WI38 (cell line): ENCODE data around the gene LPIN1.
A peak's percentile ranks its signal among the peaks of the same experiment; 100 is the strongest.

Experiments used
- H3K4me3 ChIP-seq: 2 replicates; pipeline ENCODE4 v1.5.1; 2011; ENCODE audit warnings: low read depth, mild to moderate bottlenecking, control low read depth, low read length
- TF ChIP-seq, protein P1 (sequence below): IDR thresholded peaks from 2 replicates; pipeline ENCODE4 v1.5.1; 2012; ENCODE audit warnings: low read depth, mild to moderate bottlenecking, control low read depth, low read length

Gene LPIN1

DNA sequence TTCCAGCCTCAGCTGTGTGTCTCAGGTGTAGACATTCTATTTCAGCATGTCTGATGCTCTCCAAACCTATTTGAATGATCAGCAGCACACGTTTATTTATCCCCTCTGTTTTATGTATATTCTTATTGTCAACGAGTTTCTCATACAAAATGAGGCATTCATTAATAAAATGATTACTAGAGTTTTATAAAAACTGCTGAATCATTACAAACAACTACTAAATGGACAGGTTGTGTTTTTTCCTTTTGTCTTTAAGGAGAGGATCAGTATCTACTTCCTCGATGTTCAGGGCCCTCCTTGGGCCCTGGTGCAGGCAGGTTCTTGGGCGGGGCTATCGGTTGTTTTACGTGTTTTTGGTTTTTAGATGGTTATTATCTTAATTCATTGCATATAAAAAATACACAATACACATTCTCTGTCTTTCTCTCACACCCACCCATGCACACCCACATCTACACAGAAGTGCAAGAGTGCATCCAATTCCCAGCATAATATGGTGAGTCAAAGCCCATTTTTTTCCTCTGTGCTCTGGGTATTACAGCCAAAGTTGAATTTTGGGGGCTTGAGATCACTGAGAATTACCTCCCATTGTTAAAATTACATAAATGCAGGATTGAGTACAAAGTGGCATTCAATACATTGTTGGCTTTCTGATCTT is 24.2 kb downstream of the LPIN1 start:
- TF ChIP-seq, protein P1, sequence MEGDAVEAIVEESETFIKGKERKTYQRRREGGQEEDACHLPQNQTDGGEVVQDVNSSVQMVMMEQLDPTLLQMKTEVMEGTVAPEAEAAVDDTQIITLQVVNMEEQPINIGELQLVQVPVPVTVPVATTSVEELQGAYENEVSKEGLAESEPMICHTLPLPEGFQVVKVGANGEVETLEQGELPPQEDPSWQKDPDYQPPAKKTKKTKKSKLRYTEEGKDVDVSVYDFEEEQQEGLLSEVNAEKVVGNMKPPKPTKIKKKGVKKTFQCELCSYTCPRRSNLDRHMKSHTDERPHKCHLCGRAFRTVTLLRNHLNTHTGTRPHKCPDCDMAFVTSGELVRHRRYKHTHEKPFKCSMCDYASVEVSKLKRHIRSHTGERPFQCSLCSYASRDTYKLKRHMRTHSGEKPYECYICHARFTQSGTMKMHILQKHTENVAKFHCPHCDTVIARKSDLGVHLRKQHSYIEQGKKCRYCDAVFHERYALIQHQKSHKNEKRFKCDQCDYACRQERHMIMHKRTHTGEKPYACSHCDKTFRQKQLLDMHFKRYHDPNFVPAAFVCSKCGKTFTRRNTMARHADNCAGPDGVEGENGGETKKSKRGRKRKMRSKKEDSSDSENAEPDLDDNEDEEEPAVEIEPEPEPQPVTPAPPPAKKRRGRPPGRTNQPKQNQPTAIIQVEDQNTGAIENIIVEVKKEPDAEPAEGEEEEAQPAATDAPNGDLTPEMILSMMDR = no peak
- H3K4me3 ChIP-seq = no peak overlapping the region

GRCh38 chr2:11771971-11772615 is 25.7 kb downstream of the LPIN1 start:
- TF ChIP-seq, protein P1 = no peak
- no peak overlapping the region for H3K4me3 ChIP-seq

- H3K4me3 ChIP-seq = no peak overlapping the region
- TF ChIP-seq, protein P1 = no peak
Observed at GRCh38 chr2:11773111-11773510, 26.7 kb downstream of the LPIN1 start.

GRCh38 chr2:11773747-11774525 is 27.5 kb downstream of the LPIN1 start:
- H3K4me3 ChIP-seq = no peak overlapping the region
- TF ChIP-seq, protein P1 = no peak

DNA sequence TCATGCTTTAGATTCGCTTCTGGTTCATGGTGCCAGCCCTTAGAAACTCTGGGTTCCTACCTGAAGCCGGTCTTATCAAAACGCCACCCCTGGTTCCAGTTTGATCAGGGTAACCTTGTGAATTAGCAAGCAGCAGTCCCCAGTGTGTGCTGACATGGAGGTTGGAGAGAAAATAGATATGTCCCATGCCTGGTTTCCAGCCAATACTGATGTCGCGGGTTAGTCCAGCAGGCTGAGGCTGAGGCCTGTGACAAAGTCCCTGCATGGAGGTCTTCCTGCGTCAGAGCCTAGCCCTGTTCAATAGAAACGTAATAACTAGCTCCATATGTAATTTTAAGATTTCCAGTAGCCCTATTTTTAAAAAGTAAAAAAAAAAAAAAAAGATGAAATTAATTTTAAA is 28.2 kb downstream of the LPIN1 start:
- H3K4me3 ChIP-seq = no peak overlapping the region

GRCh38 chr2:11775384-11775783 is 29.0 kb downstream of the LPIN1 start:
- 0 out of 2 replicates have a peak overlapping the region, but pooled peaks have one; percentile 20 for H3K4me3 ChIP-seq
- TF ChIP-seq, protein P1 = no peak

More for the DNA sequence above, 28.2 kb downstream of the LPIN1 start:
- TF ChIP-seq, protein P1 = no peak
